Mammary epithelial cell (primary cell): ENCODE results near the gene EP400.

Experiments used
- CTCF ChIP-seq, 2 donors: IDR thresholded peaks in 1 of 2; conservative IDR thresholded peaks in 1 of 2; 2 replicates each; pipeline ENCODE4 v1.5.1; 2011 to 2012; ENCODE audit warnings: inconsistent platforms in 2 of 2, low read length in 2 of 2, mild to moderate bottlenecking in 2 of 2, control low read depth in 1 of 2, low read depth in 1 of 2; ENCODE audit not compliant: insufficient read depth in 1 of 2; ENCODE audit errors: extremely low read depth in 1 of 2
- EZH2 ChIP-seq: IDR thresholded peaks from 2 replicates; pipeline ENCODE4 v1.6.1; 2012; ENCODE audit warnings: low read length, inconsistent platforms, borderline replicate concordance

DNA sequence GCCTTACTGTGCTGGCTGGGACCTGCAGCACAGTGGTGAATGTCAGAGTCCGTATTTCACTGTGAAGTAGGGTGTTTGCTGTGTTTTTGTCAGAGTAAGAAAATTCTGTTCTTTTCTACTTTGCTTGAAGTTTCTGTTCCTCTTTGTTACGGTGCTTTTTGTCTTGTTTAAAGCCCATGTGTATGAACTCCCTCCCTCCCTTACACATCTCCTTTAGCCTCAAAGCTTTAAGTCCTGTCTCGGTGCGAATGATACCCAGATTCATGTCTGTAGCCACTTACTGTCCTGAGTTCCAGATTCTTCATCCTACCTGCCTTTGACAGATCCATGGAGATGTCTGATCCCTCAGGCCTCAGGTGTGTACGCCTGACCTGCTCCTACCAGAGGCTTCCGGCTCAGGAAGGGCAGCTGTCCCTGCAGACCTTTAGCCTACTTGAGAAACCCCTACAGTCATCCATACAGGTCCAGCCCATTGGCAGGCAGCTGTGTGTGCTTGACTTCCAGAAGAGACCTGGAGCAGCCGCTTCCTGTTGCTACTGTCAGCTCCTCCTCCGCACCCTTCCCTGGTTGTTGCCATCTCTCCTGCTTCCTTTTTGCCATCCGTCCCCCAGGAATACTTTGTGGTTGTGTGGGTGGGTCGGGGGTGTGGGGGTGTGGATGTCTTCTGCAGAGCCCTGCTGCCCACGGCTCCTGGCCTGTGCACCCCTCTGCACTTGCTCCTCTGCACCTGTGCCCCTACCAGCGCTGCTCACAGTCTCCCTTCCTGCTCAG, 121.5 kb downstream of the EP400 start:
- TF ChIP-seq CTCF (conservative IDR thresholded peaks at IDR 0.05 in 1 of 2, IDR thresholded peaks at IDR 0.05 in 1 of 2; ENCODE audit: extremely low read depth in 1 of 2, insufficient read depth in 1 of 2, low read depth in 1 of 2, low read length in 2 of 2) (no peak), EZH2 (no peak)
